ENCODE measurements around the gene GPR160.
"Not testable (repeated sequence)": the region's sequence is repeated elsewhere in the genome, so short reads cannot be mapped to it uniquely, and the experiment has no call there.

The GPR160 gene, protein sequence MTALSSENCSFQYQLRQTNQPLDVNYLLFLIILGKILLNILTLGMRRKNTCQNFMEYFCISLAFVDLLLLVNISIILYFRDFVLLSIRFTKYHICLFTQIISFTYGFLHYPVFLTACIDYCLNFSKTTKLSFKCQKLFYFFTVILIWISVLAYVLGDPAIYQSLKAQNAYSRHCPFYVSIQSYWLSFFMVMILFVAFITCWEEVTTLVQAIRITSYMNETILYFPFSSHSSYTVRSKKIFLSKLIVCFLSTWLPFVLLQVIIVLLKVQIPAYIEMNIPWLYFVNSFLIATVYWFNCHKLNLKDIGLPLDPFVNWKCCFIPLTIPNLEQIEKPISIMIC

GRCh38 chr3:170037463-170038433, at the start of gene GPR160:
Gene GPR160 (plus strand): TSS chr3:170037995. CDS start chr3:170083973, 45,978 bp downstream.
- DNase-seq, result peak; percentile 82 to 85

DNA sequence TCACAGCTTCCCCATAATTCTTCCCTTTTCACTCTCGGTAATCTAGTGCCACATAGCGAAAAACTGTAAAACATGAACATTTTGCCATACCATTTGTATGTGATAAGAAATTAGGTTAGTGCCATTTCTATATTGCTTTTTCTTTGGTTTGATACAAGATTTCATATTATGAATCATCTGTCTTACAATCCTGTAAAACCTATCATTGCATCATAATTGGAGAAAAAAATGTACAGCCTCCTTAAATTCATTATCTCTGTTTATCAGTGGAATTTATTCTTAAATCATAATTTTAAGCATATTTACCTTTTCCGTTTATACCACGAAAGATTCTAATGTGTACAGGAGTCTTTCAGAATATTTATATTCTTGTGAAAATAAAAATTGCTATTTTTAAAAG, 47.4 kb upstream of the GPR160 start:
- DNase-seq, result no peak

DNA sequence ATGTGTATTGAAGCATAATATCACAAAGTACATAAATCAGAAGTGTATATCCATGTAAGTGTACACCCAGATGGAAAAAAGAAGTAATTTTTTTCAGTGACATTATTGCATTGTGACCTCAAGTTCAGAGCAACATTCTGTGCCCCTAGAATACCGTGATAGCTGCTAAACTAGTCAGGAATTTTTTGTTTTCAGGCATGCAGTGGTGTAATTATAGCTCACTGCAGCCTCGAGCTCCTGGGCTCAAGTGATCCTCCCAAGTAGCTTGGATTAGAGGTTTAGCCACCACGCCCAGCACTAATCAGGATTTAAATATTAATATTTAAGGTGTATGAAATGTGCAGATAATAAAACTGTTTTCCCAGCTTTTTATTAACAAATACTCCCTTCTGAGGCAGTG, 45.6 kb upstream of the GPR160 start:
- no peak for DNase-seq

- no peak for DNase-seq
Observed at GRCh38 chr3:169992781-169993180, 45.0 kb upstream of the GPR160 start.

DNA sequence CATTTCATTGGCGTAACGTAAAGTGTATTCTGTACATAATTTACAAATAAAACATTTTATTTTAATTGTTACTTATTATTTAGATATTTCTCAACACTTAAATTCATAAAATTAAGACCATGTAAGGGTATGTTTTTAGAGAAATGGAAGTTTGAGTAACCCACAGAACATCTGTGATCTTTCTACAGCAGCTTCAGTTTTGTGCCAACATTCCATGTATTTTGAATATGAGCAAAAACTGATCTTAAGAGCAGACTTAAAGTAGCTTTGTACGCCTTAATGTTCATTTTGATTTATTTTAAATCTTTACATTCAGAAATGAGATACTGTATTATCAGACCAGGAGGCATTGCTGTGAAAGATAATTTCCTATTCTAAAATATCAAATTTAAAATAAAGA, 44.0 kb upstream of the GPR160 start:
- DNase-seq, result no peak

DNA sequence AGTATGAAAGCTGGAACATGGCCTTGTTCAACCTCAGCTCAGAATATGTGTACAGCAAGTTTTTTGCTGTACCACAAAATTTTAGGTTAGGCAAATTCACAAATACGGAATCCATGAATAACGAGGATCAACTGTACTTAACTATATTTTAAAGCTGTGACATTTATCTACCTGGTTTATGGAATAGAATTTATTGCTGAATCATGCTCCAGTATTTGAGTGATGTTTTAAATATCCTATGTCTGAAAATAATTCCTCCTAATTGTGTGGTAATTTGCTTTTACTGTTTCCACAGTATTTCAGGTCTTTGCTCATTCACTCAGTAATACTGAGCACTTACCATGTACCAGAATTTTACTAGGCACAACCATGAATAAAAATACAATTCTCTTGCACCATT, 41.7 kb upstream of the GPR160 start:
- no peak for DNase-seq

DNA sequence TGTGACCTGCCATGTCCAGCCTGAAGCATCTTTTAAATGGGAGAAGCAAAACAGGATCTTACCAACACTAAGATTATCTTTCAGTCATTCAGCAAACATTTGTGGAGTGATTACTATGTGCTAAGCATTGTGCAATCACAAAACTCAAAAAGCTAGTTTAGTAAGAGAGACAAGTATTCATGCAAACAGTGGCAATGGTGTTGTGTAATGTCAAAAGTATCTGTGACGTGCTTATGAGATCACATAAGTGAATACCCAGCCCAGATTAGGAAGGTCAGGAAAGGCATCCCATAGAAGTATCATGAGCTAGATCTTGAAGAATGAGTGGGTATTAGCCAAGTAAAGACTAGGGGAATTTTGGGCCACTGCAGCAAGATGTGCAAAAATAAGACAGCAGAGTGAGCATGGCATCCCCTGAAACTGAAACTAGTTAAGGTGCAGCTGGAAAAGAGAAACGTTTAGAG, 39.1 kb upstream of the GPR160 start:
- no peak for DNase-seq

- no peak for DNase-seq
Observed at GRCh38 chr3:169999433-169999832, 38.4 kb upstream of the GPR160 start.

GRCh38 chr3:170000051-170000450, 37.7 kb upstream of the GPR160 start:
- no peak for DNase-seq

DNA sequence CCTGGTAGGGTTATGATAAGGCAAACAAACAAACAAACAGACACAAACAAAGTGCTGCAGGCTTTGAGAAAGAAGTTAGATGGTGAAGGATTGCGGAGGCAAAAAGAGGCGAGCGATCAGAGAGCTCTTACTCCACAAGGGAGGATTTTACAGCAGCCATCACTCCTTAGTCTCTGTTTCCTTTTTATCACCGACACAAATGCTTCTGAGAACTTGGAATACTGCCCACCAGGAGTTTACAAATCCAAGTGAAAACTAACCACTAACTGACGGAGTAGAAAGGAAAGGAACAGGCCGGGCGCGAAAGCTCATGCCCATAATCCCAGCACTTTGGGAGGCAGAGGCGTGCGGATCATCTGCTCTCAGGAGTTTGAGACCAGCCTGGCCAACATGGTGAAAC, 35.6 kb upstream of the GPR160 start:
- no peak for DNase-seq

DNA sequence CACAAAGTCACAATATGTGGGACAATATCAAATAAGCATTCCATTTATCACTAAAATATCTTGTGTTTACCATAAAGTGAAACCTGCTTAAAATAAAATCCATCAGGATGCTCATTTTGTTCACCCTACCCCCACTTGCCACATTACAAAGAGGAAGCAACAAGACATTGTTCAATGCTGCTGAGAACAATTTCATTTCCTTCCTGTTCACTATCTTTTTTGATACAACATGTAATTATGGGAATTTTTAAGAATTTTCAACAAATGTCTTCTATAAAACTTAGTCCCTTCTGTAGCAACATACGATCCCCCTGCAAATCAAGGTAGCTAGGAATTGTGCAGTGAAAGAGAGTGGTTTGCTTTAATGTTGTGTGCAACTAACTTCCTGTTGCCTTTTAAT, 34.9 kb upstream of the GPR160 start:
- DNase-seq, result no peak

DNA sequence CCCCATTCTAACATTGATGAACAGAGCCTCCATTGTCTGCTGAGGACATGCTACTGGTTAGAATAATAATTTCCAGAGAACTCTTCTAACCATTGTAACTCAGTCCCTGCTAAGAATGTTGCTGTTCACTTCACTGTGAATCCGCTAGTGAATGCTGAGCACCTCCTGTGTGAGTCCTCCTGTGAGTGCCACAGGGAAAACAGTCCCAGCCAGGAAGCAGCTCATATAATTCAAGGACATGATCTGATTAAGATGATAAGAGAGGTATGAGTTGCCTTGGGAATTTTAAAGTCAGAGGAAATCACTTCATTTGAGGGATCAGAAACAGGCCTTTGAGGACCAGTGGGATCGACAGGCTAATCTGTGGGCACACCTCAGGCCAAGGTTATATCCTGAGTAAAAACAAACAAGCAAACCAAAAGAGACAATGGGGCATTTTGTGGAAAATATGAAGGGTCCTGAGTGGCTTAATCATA, 33.9 kb upstream of the GPR160 start:
- no peak for DNase-seq

DNA sequence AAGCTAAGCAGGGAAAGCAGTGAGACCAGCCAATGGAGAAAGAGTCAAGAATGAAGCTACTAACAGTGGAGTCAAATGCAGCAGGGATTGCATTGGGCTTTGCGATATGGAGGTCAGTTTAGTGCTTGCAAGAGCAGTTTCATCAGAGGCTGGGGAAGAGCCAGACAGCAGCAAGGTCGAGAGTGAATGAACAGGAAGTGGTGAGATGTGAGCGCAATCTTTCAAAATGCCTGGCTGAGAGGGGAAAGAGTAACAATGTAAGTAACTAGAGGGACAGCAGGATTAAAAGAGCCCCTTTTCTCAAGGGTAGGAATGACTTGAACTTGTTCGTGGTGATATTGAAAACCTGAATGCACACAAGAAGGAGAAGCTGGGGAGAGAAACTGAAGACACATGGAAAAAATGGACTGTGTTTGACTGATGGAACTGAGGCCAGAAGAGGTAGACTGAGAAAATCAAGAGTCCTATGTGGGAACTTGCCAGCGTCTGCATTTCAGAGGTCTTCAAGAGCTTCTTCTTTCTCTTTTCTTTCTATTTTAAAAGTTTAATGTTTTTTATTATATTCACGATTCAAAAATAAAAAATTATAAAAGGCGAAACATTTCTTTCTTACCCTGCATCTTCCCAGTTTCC, 30.6 kb upstream of the GPR160 start:
- no peak for DNase-seq

- DNase-seq, result no peak
Observed at GRCh38 chr3:170010498-170010897, 27.3 kb upstream of the GPR160 start.

DNA sequence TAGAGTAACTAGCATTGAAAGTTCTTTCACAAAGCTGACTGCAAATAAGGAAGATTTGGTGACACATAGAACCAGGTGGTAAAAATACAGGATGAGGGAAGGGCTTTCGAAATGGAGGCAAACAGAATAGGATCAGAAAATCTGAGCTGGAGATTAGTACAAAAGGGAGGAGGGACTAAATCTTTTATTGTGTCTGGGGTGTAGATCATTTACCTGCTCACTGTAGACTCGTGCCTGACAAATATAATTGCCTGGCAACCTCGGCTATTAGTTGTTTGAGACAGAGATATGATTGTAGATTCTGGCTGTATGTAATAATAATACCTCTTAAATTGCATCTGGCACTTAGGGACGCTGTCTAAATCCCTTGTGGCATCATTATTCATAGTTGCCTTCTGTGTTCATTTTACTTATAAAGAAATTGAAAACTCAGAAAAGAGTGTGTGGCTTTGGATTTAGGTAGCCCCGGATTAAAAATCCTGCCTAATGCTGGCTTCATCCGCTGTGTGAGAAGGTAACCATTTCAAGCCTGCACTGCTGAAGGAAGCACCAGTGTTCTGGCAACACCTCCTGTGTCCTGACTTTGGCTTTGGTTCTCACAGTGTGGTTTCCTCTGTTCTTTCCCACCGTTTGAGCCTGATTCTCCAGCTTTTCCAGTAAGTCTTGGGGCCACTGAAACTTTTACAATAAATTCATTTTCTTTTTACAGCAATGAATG, 25.0 kb upstream of the GPR160 start:
- peak; percentile 33 to 75 for DNase-seq

GRCh38 chr3:170016057-170016456, 21.7 kb upstream of the GPR160 start:
- no peak for DNase-seq

DNA sequence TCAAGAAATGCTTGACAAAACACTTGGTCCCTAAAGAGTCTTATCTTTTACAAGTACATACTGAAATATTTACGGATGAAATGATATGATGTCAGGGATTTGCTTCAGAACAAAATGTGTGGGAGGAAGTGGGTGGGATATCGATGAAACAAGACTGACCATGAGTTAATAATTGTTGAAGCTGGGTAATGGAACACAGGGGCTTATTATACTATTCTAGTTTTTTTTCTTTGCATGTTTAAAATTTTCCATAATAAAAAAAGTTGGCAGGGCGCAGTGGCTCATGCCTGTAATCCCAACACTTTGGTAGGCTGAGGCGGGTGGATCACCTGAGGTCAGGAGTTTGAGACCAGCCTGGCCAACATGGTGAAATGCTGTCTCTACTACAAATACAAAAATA, 18.5 kb upstream of the GPR160 start:
- DNase-seq, result not testable (repeated sequence)

- no peak for DNase-seq
Observed at GRCh38 chr3:170021083-170021482, 16.7 kb upstream of the GPR160 start.

DNA sequence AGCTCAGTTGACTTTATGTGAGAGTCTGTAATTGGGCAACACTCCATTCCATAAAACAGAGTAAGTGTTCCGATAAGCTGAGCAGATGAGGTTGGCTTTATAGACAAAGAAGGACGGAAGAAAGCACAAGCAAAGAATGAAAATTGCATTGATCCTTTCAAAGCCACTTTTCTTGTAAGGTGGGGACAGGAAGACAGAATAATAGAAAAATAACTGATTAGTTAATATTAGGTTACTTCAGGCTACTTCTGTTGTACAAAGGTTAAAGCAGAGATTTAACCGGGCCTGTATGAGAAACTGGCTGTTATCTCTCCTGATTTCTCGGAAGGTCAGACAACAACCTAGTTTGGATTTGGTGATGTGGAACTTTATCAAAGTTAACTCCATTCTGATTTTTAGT, 15.5 kb upstream of the GPR160 start:
- no peak for DNase-seq

- DNase-seq, result no peak
Observed at GRCh38 chr3:170023165-170023564, 14.6 kb upstream of the GPR160 start.

DNA sequence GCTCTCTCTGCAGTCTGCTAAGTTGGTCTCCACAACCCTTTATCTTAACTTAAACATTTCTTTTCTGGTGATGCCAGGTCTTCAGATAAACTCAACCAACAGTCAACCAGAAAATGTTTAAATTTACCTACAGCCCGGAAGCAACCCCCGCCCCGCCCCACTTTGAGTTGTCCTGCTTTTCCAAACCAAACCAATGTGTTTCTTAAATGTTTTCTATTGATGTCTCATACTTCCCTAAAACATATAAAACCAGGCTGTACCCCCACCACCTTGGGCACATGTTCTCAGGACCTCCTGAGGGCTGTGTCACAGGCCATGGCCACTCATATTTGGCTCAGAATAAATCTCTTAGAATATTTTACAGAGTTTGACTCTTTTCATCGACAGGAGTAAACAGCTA, 13.2 kb upstream of the GPR160 start:
- DNase-seq, result no peak

Measured in NCI-H2081 (cell line).